KMS-11 (cell line): Measurements from ENCODE around the gene HDAC4.

Experiments used
- H2AFZ ChIP-seq: fragments of 200-600 bp; sonication (generic); 2 replicates; pipeline ENCODE4 v1.6.1; 2016; ENCODE audit warnings: antibody characterized with exemption, mixed run types, low read depth
- H3K27ac ChIP-seq: fragments of 200-600 bp; sonication (generic); 2 replicates; pipeline ENCODE4 v1.6.1; 2016; ENCODE audit warnings: mild to moderate bottlenecking, mixed run types
- H3K27me3 ChIP-seq: fragments of 200-600 bp; sonication (generic); 2 replicates; pipeline ENCODE4 v1.6.1; 2017; ENCODE audit warnings: mild to moderate bottlenecking, low read depth, mixed run types, moderate library complexity; ENCODE audit not compliant: insufficient read depth
- H3K36me3 ChIP-seq: fragments of 200-600 bp; sonication (generic); 2 replicates; pipeline ENCODE4 v1.6.1; 2017; ENCODE audit warnings: mild to moderate bottlenecking, mixed run types; ENCODE audit not compliant: insufficient read depth
- H3K4me1 ChIP-seq: fragments of 200-600 bp; sonication (generic); 2 replicates; pipeline ENCODE4 v1.6.1; 2016; ENCODE audit warnings: mild to moderate bottlenecking, low read depth, mixed run types; ENCODE audit not compliant: poor library complexity, severe bottlenecking
- H3K4me2 ChIP-seq: fragments of 200-600 bp; sonication (generic); 2 replicates; pipeline ENCODE4 v1.7.0; 2016; ENCODE audit warnings: mild to moderate bottlenecking, mixed run types
- H3K4me3 ChIP-seq: fragments of 200-600 bp; sonication (generic); IDR thresholded peaks from 2 replicates; pipeline ENCODE4 v1.6.1; 2017; ENCODE audit warnings: low read depth, low read length, mixed read lengths; ENCODE audit not compliant: insufficient read depth
- H3K79me2 ChIP-seq: fragments of 200-600 bp; sonication (generic); 2 replicates; pipeline ENCODE4 v1.6.1; 2016; ENCODE audit warnings: low read depth, mixed run types; ENCODE audit not compliant: insufficient read depth
- H3K9ac ChIP-seq: fragments of 200-600 bp; sonication (generic); 2 replicates; pipeline ENCODE4 v1.6.1; 2016; ENCODE audit warnings: mild to moderate bottlenecking, mixed run types
- H4K20me1 ChIP-seq: fragments of 200-600 bp; sonication (generic); 2 replicates; pipeline ENCODE4 v1.6.1; 2016; ENCODE audit warnings: mild to moderate bottlenecking, mixed run types; ENCODE audit not compliant: insufficient read depth
- CTCF ChIP-seq: fragments of 200-600 bp; sonication (generic); conservative IDR thresholded peaks from 2 replicates; pipeline ENCODE4 v1.6.1; 2017; ENCODE audit warnings: low read depth, mild to moderate bottlenecking, antibody characterized with exemption, low read length, moderate library complexity, mixed read lengths

The HDAC4 gene

GRCh38 chr2:239046822-239047221 lies 354.0 kb downstream of the HDAC4 start:
- no peak overlapping the region for H3K27ac ChIP-seq
- no peaks in the 10 kb centered on the region for H3K36me3 ChIP-seq
- H3K4me3 ChIP-seq = no peak overlapping the region
- H3K4me1 ChIP-seq = no peaks in the 10 kb centered on the region
- no peak overlapping the region for H3K4me2 ChIP-seq
- no peak for TF ChIP-seq CTCF
- no peak overlapping the region for H2AFZ ChIP-seq
- H3K27me3 ChIP-seq = no peaks in the 10 kb centered on the region
- no peaks in the 10 kb centered on the region for H4K20me1 ChIP-seq
- H3K79me2 ChIP-seq = no peaks in the 10 kb centered on the region
- H3K9ac ChIP-seq = no peak overlapping the region

GRCh38 chr2:239044336-239044735 lies 356.5 kb downstream of the HDAC4 start:
- H4K20me1 ChIP-seq = no peaks in the 10 kb centered on the region
- no peak for TF ChIP-seq CTCF
- no peak overlapping the region for H2AFZ ChIP-seq
- no peak overlapping the region for H3K9ac ChIP-seq
- no peaks in the 10 kb centered on the region for H3K79me2 ChIP-seq
- no peaks in the 10 kb centered on the region for H3K27me3 ChIP-seq
- no peaks in the 10 kb centered on the region for H3K36me3 ChIP-seq
- no peak overlapping the region for H3K4me3 ChIP-seq
- H3K4me1 ChIP-seq = no peaks in the 10 kb centered on the region
- no peak overlapping the region for H3K27ac ChIP-seq
- H3K4me2 ChIP-seq = no peak overlapping the region

GRCh38 chr2:239043326-239043725 lies 357.5 kb downstream of the HDAC4 start:
- Histone ChIP-seq H3K4me2 (no peak overlapping the region), H3K27me3 (no peaks in the 10 kb centered on the region), H3K36me3 (no peaks in the 10 kb centered on the region), H3K4me3 (no peak overlapping the region), H3K4me1 (no peaks in the 10 kb centered on the region), H3K9ac (no peak overlapping the region), H2AFZ (no peak overlapping the region), H4K20me1 (no peaks in the 10 kb centered on the region), H3K27ac (no peak overlapping the region), H3K79me2 (no peaks in the 10 kb centered on the region)
- no peak for TF ChIP-seq CTCF

- H3K79me2 ChIP-seq = no peaks in the 10 kb centered on the region
- no peaks in the 10 kb centered on the region for H3K27me3 ChIP-seq
- H3K4me2 ChIP-seq = no peak overlapping the region
- no peaks in the 10 kb centered on the region for H3K4me1 ChIP-seq
- no peak overlapping the region for H2AFZ ChIP-seq
- H3K36me3 ChIP-seq = no peaks in the 10 kb centered on the region
- TF ChIP-seq CTCF = no peak
- H3K4me3 ChIP-seq = no peak overlapping the region
- H4K20me1 ChIP-seq = no peaks in the 10 kb centered on the region
- no peak overlapping the region for H3K27ac ChIP-seq
- H3K9ac ChIP-seq = no peak overlapping the region
Observed at GRCh38 chr2:239042551-239043320, 358.1 kb downstream of the HDAC4 start.
